ENCODE measurements around the gene LDB2.

LDB2 gene

DNA sequence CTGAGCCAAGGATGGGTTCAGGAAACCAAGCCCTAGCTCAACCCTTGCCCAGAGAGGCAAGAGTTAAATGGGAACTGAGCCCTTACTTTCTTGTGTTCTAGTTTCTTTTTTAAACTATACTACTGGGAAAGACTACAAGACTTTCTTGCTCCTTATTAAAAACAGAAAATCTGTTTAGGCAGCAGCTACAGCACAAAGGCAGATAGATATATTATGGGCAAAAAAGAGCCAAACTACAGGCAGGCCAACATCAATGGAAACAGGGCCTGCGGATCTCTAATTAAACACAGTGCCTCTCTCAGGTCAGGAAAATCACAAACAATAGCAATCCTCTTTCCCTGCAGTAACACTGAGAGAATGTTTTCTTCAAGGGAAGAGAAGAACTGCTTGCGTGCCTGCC is 226.0 kb downstream of the LDB2 start:
- TF ChIP-seq TEAD4 (IDR thresholded peaks at IDR 0.05) (no peak), EP300 (IDR thresholded peaks at IDR 0.05; ENCODE audit: borderline replicate concordance) (no peak), CEBPB (IDR thresholded peaks at IDR 0.05) (no peak), EGR1 (IDR thresholded peaks at IDR 0.05) (no peak), CREB1 (IDR thresholded peaks at IDR 0.05; ENCODE audit: low read depth) (no peak), NFIC (IDR thresholded peaks at IDR 0.05) (no peak), RAD21 (IDR thresholded peaks at IDR 0.05; ENCODE audit: low read depth) (no peak), TAF1 (IDR thresholded peaks at IDR 0.05; ENCODE audit: low read depth) (no peak), ZBTB7A (IDR thresholded peaks at IDR 0.05; ENCODE audit: low read depth) (no peak), TCF12 (IDR thresholded peaks at IDR 0.05; ENCODE audit: low read depth) (no peak), FOXM1 (IDR thresholded peaks at IDR 0.05; ENCODE audit: borderline replicate concordance, low read depth) (no peak), YY1 (IDR thresholded peaks at IDR 0.05; ENCODE audit: low read depth) (no peak)
- TF ChIP-seq, protein P1, sequence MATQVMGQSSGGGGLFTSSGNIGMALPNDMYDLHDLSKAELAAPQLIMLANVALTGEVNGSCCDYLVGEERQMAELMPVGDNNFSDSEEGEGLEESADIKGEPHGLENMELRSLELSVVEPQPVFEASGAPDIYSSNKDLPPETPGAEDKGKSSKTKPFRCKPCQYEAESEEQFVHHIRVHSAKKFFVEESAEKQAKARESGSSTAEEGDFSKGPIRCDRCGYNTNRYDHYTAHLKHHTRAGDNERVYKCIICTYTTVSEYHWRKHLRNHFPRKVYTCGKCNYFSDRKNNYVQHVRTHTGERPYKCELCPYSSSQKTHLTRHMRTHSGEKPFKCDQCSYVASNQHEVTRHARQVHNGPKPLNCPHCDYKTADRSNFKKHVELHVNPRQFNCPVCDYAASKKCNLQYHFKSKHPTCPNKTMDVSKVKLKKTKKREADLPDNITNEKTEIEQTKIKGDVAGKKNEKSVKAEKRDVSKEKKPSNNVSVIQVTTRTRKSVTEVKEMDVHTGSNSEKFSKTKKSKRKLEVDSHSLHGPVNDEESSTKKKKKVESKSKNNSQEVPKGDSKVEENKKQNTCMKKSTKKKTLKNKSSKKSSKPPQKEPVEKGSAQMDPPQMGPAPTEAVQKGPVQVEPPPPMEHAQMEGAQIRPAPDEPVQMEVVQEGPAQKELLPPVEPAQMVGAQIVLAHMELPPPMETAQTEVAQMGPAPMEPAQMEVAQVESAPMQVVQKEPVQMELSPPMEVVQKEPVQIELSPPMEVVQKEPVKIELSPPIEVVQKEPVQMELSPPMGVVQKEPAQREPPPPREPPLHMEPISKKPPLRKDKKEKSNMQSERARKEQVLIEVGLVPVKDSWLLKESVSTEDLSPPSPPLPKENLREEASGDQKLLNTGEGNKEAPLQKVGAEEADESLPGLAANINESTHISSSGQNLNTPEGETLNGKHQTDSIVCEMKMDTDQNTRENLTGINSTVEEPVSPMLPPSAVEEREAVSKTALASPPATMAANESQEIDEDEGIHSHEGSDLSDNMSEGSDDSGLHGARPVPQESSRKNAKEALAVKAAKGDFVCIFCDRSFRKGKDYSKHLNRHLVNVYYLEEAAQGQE (IDR thresholded peaks at IDR 0.05; ENCODE audit: low read depth) = no peak
- TF ChIP-seq, protein P2, sequence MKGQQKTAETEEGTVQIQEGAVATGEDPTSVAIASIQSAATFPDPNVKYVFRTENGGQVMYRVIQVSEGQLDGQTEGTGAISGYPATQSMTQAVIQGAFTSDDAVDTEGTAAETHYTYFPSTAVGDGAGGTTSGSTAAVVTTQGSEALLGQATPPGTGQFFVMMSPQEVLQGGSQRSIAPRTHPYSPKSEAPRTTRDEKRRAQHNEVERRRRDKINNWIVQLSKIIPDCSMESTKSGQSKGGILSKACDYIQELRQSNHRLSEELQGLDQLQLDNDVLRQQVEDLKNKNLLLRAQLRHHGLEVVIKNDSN (IDR thresholded peaks at IDR 0.05) = no peak
- TF ChIP-seq, protein P3, sequence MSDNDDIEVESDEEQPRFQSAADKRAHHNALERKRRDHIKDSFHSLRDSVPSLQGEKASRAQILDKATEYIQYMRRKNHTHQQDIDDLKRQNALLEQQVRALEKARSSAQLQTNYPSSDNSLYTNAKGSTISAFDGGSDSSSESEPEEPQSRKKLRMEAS (IDR thresholded peaks at IDR 0.05) = no peak

DNA sequence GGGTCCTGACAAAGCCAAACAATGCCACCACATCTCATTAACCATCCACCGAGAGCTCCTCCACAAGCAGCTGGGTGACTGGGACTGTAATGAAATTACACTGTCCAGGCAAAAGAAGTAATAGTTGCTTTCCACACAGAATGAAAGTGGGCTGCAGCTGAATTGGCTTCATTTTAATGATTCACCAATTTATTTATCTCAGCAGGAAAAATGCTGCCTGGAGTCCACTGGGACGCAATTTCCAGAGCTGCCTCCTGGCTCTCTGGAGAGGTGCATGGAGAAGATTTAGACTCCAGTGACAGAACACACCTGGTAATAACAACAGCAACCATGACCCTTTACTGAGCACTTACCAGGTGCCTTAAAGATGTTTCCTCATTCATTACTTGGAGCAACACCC is 226.7 kb downstream of the LDB2 start:
- TF ChIP-seq NFIC (IDR thresholded peaks at IDR 0.05) (no peak), YY1 (IDR thresholded peaks at IDR 0.05; ENCODE audit: low read depth) (no peak), TAF1 (IDR thresholded peaks at IDR 0.05; ENCODE audit: low read depth) (no peak), RAD21 (IDR thresholded peaks at IDR 0.05; ENCODE audit: low read depth) (no peak), CREB1 (IDR thresholded peaks at IDR 0.05; ENCODE audit: low read depth) (no peak), EP300 (IDR thresholded peaks at IDR 0.05; ENCODE audit: borderline replicate concordance) (no peak), TEAD4 (IDR thresholded peaks at IDR 0.05) (no peak)
- TF ChIP-seq, protein P1 (IDR thresholded peaks at IDR 0.05; ENCODE audit: low read depth) = no peak
- TF ChIP-seq, protein P3 (IDR thresholded peaks at IDR 0.05) = no peak
- TF ChIP-seq, protein P2 (IDR thresholded peaks at IDR 0.05) = no peak

DNA sequence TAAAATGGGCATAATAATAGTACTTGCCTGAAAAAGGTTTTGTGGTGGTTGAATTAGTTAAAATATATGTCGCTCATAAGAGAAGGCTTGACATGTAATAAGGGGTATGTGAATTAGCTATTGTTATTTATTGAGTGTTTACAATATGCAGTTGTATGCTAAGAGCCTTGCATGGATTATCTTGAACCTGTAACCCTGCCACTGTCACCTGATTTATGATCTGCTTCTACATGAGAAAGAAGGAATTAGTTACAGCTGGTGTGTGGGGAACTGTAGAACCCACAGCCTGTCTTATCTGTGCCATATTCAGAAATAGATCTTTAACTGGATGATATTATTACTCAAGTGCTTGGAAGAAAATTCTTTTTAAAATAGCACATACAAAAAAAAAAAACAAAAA is 227.7 kb downstream of the LDB2 start:
- no peak for TF ChIP-seq FOXM1 (IDR thresholded peaks at IDR 0.05; ENCODE audit: borderline replicate concordance, low read depth)

DNA sequence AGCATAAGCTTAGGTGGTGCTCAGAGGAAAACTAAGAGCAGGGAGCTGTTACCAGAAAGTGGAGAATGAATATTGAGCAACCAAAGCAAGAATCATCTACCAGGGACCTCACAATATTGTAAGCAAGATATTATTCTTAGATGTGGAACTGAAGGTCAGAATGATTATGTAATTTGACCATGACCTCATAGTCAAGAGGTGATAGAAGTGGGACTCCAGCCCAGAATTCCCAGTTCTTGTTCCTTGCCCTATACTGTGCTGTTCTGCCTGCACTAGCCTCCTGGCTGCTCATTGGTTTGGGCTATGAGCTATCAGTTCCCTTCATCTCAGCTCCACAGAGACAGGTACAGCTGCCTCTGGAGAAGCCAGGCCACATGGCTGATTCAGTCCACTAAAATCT is 229.4 kb downstream of the LDB2 start:
- TF ChIP-seq YY1 (IDR thresholded peaks at IDR 0.05; ENCODE audit: low read depth) (no peak), CREB1 (IDR thresholded peaks at IDR 0.05; ENCODE audit: low read depth) (no peak), TEAD4 (IDR thresholded peaks at IDR 0.05) (no peak), EP300 (IDR thresholded peaks at IDR 0.05; ENCODE audit: borderline replicate concordance) (no peak), CEBPB (IDR thresholded peaks at IDR 0.05) (no peak), TAF1 (IDR thresholded peaks at IDR 0.05; ENCODE audit: low read depth) (no peak), TCF12 (IDR thresholded peaks at IDR 0.05; ENCODE audit: low read depth) (no peak), EGR1 (IDR thresholded peaks at IDR 0.05) (no peak), RAD21 (IDR thresholded peaks at IDR 0.05; ENCODE audit: low read depth) (no peak), FOXM1 (IDR thresholded peaks at IDR 0.05; ENCODE audit: borderline replicate concordance, low read depth) (no peak), NFIC (IDR thresholded peaks at IDR 0.05) (no peak), ZBTB7A (IDR thresholded peaks at IDR 0.05; ENCODE audit: low read depth) (no peak)
- TF ChIP-seq, protein P3 (IDR thresholded peaks at IDR 0.05) = no peak
- TF ChIP-seq, protein P2 (IDR thresholded peaks at IDR 0.05) = no peak
- TF ChIP-seq, protein P1 (IDR thresholded peaks at IDR 0.05; ENCODE audit: low read depth) = no peak
